Measurements from ENCODE around the gene DHX16. TPM values are rescaled to one million over a fixed set of nuclear protein-coding genes. Genes with fewer than 3 reads are reported as not detected.

DHX16 gene
- total and polyA plus RNA-seq, 9 of the 15 experiments (the other 6 are each of a cell fraction or from before 2014, with no cell fraction given): 14.6 to 66.1 (median 47.5) TPM

DNA sequence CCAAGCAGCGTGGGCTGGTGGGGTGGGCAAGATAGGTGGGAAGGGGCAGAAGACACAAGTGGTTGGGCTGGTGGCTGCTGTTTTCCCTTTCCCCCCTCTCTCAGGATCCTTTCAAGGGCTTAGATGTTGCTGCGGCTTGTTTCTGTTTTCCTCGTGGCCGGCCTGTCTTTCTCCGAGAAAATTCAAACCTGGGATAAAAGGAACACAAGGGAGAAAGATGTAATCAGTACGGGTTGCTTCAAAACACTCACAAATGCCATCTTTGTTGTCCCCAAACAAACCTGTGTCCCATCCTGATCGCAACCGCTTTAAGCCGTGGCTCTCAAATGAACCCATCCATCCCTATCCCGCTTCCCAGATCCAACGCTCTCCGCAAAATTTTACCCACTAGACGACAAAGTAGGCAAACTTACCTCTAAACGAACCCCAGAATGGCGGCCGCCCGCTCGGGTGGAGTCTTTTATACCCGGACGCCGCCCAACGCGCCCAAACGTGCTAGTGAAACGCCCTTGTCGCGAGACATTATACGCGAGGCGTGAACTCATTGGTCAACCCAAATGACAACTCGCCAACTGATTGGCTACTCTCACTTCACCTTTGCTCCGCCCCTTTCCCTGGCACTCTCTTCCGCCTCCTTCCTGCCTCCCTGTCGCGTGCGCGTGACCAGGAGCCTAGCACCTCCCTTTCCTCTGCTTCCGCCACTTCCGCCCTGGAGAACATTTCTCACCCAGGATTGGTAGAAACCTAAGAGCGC lies 55.8 kb downstream of the DHX16 start, which contains the start of gene PPP1R10 (continued):
- TF ChIP-seq, protein P1, sequence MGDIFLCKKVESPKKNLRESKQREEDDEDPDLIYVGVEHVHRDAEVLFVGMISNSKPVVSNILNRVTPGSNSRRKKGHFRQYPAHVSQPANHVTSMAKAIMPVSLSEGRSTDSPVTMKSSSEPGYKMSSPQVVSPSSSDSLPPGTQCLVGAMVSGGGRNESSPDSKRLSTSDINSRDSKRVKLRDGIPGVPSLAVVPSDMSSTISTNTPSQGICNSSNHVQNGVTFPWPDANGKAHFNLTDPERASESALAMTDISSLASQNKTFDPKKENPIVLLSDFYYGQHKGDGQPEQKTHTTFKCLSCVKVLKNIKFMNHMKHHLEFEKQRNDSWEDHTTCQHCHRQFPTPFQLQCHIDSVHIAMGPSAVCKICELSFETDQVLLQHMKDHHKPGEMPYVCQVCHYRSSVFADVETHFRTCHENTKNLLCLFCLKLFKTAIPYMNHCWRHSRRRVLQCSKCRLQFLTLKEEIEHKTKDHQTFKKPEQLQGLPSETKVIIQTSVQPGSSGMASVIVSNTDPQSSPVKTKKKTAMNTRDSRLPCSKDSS (IDR thresholded peaks at IDR 0.05; ENCODE audit: low read depth, partially characterized antibody): no peak
- TF ChIP-seq NR2C1 (IDR thresholded peaks at IDR 0.05) (peak; percentile 65; the same call in 1 of the 2 replicates), NR2C1 (tag; IDR thresholded peaks at IDR 0.05) (no peak), HMG20A (CRISPR knock-in tag; conservative IDR thresholded peaks at IDR 0.05) (peak; percentile 81; the same call in 1 of the 2 replicates), NELFE (IDR thresholded peaks at IDR 0.05; ENCODE audit: insufficient read depth, insufficient read length) (peak; percentile 96), ZNF699 (CRISPR knock-in tag; IDR thresholded peaks at IDR 0.05; ENCODE audit: insufficient replicate concordance) (no peak), CBX8 (IDR thresholded peaks at IDR 0.05; ENCODE audit: borderline replicate concordance, extremely low read depth, low read depth, low read length, poor library complexity, severe bottlenecking) (no peak), NFIX (CRISPR knock-in tag; IDR thresholded peaks at IDR 0.05; ENCODE audit: low read depth) (no peak), ELF2 (CRISPR knock-in tag; IDR thresholded peaks at IDR 0.05) (peak; percentile 67; the same call in 1 of the 2 replicates), MYC (IDR thresholded peaks at IDR 0.05; ENCODE audit: low read depth, low read length) (peak; percentile 91), MYC (CRISPR knock-in tag; IDR thresholded peaks at IDR 0.05; ENCODE audit: borderline replicate concordance, low read depth) (peak; percentile 97), POLR3A (IDR thresholded peaks at IDR 0.05; ENCODE audit: borderline replicate concordance, extremely low read depth, insufficient read depth, insufficient read length) (no peak), NCOA1 (IDR thresholded peaks at IDR 0.05; ENCODE audit: low read depth) (peak; percentile 60; the same call in 1 of the 2 replicates), ZFP30 (CRISPR knock-in tag; IDR thresholded peaks at IDR 0.05; ENCODE audit: borderline replicate concordance) (peak; percentile 74; the same call in 1 of the 2 replicates), BCL6 (CRISPR knock-in tag; IDR thresholded peaks at IDR 0.05) (no peak), GABPB2 (CRISPR knock-in tag; conservative IDR thresholded peaks at IDR 0.05) (peak; percentile 93), CHD2 (IDR thresholded peaks at IDR 0.05; ENCODE audit: low read depth, low read length) (peak; percentile 98)
- TF ChIP-seq, protein P2, sequence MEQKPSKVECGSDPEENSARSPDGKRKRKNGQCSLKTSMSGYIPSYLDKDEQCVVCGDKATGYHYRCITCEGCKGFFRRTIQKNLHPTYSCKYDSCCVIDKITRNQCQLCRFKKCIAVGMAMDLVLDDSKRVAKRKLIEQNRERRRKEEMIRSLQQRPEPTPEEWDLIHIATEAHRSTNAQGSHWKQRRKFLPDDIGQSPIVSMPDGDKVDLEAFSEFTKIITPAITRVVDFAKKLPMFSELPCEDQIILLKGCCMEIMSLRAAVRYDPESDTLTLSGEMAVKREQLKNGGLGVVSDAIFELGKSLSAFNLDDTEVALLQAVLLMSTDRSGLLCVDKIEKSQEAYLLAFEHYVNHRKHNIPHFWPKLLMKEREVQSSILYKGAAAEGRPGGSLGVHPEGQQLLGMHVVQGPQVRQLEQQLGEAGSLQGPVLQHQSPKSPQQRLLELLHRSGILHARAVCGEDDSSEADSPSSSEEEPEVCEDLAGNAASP (IDR thresholded peaks at IDR 0.05): no peak
- TF ChIP-seq, protein P3, sequence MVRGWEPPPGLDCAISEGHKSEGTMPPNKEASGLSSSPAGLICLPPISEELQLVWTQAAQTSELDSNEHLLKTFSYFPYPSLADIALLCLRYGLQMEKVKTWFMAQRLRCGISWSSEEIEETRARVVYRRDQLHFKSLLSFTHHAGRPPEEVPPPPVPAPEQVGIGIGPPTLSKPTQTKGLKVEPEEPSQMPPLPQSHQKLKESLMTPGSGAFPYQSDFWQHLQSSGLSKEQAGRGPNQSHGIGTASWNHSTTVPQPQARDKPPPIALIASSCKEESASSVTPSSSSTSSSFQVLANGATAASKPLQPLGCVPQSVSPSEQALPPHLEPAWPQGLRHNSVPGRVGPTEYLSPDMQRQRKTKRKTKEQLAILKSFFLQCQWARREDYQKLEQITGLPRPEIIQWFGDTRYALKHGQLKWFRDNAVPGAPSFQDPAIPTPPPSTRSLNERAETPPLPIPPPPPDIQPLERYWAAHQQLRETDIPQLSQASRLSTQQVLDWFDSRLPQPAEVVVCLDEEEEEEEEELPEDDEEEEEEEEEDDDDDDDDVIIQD (CRISPR knock-in tag; IDR thresholded peaks at IDR 0.05): no peak
- TF ChIP-seq, protein P4, sequence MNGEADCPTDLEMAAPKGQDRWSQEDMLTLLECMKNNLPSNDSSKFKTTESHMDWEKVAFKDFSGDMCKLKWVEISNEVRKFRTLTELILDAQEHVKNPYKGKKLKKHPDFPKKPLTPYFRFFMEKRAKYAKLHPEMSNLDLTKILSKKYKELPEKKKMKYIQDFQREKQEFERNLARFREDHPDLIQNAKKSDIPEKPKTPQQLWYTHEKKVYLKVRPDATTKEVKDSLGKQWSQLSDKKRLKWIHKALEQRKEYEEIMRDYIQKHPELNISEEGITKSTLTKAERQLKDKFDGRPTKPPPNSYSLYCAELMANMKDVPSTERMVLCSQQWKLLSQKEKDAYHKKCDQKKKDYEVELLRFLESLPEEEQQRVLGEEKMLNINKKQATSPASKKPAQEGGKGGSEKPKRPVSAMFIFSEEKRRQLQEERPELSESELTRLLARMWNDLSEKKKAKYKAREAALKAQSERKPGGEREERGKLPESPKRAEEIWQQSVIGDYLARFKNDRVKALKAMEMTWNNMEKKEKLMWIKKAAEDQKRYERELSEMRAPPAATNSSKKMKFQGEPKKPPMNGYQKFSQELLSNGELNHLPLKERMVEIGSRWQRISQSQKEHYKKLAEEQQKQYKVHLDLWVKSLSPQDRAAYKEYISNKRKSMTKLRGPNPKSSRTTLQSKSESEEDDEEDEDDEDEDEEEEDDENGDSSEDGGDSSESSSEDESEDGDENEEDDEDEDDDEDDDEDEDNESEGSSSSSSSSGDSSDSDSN (IDR thresholded peaks at IDR 0.05; ENCODE audit: borderline replicate concordance in 1 of 2, low read depth in 2 of 2, low read length in 2 of 2): no peak

All from K562 (cell line).